NCI-H146 (cell line): ENCODE data around the gene CPZ.

Experiments
- DNase-seq: peaks from one replicate; lab custom pipeline; 2025; lab: John Stamatoyannopoulos, UW

CPZ gene

DNA sequence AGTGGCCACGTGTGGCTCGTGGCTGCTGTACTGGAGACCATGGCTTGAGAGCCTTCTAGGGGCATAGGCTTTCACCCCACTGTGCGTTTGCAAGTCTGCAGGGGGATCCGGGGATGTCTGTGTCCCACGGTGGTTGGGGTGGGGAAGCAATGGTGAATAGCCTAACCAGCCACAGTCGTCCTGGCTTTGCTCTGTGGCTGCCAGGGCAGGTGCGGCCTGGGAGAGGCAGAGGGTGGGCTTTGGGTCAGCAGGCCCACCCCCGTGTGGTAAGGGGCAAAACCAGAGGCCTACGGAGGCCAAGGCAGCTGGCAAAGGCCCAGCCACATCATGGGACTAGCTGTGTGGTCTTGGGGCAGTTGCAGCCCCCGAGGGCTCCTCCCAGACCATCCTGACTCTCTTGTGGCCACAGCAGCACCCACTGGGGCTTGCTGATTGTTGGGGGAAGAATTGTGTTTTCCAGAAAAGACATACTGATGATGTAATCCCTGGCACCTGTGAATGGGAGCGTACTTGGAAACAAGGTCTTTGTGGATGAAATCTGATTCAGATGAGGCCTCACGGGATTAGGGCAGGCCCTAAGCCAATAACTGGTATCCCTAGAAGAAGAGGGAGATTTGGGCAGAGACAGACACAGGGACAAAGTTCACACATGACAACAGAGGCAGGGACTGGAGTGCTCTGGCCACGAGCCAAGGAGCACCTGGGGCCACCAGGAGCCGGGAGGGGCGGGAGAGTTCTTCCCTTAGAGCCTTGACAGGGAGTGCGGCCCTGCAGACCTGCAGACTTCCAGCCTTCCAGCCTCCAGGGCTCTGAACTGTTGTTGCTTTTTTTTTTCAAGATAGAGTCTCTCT, 2.9 kb downstream of the CPZ start:
- DNase-seq = no peak

DNA sequence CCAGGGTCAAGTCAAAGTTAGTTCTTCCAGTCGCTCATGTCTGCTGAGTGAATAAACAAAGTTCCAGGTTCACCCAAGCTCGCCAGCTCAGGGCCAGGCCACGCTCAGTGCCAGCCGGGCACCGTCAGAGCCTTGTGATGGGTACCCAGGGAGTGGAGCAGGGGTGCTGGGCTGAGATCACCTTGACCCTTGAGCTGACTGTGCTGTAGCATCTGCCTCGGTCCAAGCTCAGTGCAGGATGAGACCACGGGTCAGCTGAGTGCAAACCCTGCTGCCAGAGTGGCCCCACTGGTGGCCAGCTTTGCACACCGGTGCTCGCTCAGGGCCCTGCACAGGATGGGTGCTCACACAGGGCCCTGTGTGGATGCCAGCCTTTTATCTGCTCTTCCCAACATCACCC, 4.3 kb downstream of the CPZ start:
- no peak for DNase-seq

DNA sequence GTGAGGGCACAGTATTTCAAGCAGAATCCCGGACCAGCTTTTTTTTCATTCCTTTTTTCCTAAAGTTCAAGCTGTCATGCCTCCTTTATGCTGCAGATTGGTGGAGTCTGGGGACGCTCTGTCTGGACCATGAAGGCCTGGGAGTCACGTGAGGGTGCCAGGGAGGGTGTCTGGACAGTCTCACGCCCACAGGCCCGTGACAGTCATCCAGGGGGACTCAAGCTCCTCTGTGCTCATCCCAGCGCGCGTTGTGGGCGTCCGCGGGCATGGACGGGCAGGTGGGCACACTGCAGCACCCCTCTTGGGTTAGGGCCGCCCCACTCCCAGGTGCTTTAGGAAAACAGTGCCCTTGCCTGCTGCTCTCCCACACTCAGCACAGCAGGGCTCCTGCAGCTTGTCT, 4.8 kb downstream of the CPZ start:
- no peak for DNase-seq

DNA sequence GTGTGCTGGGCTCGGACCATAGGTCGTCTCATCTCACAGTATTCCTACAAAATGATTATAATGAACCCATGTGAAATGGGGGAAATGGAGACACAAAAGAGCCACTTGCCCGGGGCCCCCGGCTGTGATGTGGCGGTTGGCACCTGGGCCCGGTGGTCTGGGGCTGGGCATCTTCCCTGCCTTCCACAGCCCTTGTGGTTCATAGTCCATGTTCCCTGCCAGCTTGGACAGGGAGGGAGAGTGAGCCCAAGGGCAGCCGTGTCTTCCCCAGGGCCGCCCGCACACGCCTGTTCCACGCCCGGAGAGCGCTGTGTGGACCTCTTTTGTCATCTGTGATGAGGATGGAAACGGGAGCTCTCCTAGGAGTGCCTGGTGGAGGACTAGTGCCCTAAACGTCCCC, 5.2 kb downstream of the CPZ start:
- DNase-seq = no peak

DNA sequence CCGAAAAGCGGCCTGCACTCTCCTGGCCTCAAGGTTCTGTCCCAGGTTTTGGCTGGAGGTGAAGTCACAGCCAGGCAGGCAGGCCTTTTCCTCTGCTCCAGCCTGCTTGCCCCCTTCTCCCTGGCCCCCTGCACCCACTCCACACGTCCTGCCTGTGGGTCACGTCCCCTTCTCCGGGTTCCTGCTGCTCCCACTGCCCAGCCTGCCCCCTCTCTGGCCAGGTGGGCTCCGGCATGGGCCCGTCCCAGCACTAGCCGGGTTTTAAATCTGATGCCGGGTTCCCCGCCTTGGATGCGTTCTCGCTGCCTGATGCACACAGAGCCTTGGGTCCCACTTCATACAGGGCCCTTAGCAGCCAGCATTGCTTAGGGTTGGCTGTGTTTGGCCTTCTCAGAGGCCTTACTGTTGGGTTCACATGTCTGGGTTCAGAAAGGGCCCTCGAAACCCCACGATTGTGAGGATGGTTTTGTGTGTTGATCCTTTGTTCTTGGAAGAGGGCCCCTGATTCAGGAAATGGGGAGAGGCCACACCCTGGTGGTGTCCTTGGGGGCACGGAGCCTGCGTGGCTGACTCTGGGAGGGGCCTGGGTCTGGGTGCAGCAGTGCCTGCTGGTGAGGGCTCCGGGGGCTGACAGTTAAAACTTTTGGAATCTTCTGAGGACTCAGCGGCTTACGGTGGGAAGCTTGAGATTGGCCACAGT, 6.0 kb downstream of the CPZ start:
- DNase-seq = no peak

DNA sequence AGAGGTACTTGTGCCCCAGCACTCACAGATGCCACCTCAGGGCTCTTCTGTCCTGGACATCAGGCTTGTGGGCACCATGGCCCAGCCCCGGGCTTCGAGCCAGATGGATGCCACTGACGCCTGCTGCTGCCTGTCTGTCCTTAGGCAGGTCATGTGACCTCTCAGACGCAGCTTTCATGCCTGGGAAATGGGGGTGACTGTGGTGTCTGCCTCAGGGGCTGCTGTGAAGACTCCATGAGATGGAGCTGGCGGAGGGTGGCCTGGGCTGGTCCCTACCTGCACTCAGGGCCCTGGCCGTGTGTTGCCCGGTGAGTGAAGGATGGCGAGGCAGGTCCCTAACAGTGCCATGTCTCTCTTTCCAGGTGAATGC, 6.5 kb downstream of the CPZ start:
- DNase-seq = no peak

DNA sequence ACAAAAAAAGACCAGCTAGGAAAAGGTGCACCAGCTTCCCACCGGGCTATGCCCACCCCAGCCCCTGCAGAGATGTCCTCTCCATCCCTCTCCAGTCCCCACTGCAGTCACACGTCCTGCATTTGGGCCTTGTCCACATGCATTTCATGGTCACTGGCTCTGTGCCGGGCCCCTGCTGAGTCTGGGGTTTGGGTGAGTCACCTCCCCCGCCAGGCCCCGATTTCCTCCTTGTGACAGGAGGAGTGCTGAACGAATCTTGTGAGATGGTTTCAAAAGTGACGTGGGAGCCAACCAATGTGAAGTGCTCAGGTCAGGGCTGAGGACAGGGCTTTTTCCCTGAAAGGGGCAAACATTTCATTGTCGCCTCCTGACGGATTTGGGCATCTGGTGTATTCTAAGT, 7.1 kb downstream of the CPZ start:
- DNase-seq = no peak

DNA sequence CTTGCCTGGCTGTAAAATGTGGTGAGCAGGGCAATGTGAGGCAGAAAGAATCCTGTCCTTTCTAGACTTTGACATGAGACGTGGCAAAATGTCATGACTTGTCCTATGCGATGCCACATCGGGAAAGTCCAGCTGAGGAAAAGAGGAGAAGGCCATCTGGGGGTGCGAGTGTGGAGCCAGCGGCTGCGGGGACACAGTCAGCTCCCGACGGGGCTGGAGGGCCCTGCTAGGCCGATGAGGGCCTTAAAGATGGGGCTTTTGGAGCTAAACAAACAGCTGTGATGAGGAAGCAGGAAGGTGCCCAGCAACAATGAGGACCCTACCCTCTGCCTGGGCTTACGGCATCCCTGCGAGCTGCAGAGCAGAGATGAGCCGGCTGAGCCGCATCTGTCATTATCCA, 7.7 kb downstream of the CPZ start:
- no peak for DNase-seq

DNA sequence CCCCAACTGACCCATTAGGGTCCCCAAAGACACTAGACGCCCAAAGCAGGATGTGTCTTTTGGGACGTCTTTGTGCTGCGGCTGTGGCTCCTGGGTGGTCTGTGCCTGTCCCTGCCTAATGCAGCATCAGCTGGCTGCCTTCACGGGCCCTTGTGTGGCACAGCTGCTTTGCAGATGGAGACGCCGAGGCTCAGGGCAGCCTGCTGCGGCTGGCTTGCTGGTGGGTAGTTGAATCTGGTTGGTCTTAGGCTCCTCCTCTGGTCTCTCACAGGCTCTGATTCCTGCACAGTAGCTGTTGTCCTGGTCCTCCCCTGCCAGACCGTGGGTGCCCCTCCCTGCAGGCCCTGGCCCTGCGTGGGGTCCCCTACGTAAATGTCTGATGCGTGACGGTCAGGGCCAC, 8.1 kb downstream of the CPZ start:
- no peak for DNase-seq

DNA sequence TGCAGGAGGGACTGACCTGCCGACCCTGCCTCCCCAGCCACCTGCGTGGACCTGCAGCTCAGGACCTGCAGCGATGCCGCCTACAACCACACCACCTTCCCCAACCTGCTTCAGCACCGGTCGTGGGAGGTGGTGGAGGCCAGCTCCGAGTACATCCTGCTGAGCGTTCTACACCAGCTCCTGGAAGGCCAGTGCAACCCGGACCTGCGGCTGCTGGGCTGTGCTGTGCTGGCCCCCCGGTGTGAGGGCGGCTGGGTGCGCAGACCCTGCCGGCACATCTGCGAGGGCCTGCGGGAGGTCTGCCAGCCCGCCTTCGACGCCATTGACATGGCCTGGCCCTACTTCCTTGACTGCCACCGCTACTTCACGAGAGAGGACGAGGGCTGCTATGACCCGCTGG, 8.5 kb downstream of the CPZ start:
- DNase-seq = no peak

DNA sequence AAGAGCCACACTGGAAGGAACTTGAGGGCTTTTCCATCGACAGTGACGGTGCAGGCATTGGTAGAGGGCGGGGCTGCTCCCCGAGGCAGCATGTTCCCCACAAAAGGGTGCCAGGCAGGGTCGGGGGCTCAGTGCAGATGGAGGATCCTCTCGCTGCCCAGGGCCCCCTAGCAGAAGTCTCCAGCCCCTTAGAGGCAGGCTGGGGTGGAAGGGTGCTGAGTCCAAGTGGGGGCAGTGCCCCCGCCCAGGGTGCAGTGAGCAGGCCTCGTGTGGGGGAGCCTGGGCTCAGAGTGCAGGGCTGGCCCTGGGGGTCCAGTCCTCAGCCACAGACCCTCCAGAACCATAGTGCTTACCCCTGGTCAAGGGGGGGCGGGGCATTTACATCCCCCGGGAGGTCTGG, 9.0 kb downstream of the CPZ start:
- no peak for DNase-seq

DNA sequence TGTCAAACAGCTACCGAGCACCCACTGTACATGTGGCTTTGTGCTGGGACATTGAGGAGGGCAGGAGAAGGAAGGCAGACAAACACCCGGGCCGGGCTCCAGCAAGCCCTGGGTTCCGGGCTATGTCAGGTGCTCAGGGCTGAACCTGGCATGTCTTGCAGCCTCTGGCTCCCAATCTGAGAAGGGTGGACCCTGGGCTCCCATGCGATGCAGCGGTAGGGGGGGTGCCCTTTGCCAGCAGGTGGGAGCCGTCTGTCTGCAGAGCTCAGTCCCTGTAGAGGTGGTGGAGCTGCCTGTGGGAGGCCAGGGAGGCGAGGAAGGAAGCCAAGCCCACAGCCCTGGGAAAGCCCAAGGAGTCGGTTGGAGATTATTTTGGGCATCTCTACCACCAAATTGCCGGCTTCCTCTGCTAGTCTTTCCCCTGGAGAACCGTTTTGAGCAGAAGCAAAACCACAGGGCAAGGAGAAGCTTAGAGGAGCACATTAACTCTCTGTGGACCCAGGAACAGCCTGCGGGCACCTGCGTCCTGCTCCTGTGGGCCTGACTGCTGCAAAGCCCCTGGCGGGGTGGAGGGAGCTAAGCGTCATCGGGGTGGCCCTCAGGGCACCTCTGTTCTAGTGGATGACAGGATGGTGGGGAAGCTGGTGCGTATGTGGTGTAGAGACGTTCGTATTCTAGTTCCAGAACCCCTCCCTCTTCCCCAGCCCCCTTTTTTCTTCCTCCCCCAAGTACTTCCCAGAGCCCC, 10.3 kb downstream of the CPZ start:
- no peak for DNase-seq

DNA sequence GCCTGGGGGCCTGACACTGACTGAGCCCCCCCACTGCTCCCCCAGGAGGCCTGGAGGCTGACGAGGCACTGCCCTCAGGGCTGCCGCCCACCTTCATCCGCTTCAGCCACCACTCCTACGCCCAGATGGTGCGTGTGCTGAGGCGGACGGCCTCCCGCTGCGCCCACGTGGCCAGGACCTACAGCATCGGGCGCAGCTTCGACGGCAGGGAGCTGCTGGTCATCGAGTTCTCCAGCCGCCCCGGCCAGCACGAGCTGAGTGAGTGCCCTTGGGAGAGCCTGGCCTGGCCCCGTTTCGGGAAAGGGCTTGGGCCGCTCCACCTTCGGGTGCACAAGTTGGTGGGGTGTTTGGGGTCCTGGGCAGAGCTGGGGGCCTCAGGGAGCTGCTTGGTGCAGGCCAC, 11.4 kb downstream of the CPZ start:
- DNase-seq = no peak

DNA sequence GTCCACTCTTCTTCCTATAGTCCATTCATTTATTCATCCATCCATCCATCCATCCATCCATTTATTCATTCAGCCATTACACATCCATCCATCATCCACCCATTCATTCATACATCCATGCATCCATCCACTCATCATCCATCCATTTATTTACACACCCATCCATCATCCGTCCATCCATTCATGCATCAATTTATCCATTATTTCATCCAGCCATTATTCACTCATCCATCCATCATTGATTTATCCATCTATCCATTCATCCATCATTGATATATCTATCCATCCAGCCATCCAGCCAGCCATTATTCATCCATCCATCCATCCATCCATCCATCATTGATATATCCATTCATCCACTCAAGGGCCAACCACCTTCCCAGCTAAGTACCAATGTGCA, 12.7 kb downstream of the CPZ start:
- no peak for DNase-seq

DNA sequence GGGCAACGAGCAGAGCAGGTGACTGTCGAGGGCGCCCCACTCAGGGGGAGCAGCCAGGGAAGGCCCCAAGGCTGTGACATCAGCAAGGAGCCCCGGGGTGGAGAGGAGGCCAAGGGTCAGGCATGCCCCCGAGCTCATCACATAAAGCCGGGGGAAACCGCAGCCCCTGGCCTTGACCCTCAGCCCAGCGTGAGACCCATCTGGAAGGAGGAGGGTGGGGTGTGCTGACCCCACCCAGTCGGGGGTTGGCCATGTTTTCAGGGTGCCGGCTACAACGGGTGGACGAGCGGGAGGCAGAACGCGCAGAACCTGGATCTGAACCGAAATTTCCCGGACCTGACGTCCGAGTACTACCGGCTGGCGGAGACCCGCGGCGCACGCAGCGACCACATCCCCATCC, 13.9 kb downstream of the CPZ start:
- DNase-seq = no peak

DNA sequence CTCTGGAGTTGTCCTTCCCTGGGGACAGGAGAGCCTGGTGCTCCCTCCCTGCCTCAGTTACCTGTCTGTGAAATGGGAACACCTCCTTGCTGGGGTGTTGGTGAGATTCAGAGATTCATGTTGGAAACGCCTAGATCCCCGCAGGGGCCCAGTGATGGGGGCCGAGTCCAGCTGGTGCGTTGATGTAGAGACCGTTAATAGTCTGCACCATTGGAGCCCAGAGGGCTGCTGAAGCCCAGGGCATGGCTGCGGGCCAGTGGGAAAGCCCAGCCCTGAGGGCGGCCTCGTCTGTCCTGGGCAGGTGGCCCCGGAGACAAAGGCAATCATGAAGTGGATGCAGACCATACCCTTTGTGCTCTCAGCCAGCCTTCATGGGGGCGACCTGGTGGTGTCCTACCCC, 14.4 kb downstream of the CPZ start:
- DNase-seq = no peak

DNA sequence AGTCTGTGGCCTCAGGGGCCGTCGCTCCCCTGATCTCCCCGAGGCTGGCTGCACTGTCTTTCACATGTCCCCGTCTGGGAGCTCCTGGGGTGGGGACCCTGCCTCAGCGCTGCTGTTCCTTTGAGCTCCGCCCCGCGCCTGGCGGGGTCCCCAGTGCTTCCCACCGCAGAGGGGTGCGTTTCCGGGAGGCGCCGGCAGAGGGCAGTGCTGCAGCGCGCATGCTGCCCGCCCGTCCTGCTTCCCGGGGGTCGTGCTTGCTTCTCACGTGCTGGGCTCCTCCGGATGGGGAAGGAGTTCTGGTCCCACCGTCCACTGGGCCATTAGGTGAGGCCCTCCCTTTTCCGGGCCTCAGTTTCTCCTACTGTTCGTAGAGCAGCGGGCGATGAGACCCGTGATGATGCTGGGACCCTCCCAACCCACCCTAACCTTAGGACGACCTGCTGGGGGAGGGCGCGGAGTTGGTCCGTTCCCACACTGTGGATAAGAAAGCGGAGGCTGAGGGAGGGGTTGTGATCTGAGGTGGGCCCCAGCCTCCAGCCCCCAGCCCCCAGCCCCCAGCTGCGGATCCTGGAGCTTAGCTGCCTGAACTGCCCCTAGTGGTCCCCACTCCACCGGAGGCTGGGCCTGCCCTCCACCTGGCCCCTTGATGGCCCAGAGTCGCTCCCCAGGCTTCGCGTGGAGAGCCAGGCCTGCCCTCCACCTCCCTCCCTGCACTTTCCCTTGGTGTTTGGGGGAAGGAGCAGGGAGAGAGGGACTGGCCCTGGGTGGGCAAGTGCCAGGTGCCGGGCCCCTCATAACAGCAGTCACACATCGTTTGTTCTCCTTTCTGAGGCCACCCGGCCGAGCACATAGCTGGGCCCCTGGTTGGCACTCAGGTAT, 15.3 kb downstream of the CPZ start:
- DNase-seq = peak; percentile 14

DNA sequence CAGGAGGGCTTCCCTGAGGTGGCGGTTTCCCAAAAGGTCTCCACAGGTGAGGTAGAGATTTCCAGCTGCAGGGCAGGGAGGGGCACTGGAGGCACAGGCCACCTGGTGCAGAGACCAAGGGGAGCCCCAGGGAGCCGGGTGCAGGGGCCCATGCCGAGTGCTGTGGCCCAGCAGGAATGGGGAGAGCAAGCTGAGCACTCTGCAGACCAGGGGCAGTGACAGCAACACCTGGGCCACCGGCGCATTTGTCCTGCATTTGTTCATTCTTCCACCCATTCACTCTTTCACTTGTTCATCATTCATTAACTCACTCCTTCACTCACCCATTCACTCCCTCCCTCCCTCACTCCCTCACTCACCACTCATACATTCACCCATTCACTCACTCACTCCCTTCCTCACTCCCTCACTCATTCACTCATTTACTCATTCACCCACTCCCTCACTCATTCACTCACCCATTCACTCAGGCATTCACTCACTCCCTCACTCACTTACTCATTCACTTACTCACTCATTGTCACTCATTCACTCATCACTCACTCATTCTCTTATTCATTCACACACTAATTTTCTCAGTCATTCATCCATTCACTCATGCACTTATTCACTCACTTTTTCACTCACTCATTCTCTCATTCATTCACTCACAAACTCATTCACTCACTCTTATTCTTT, 16.3 kb downstream of the CPZ start:
- no peak for DNase-seq

DNA sequence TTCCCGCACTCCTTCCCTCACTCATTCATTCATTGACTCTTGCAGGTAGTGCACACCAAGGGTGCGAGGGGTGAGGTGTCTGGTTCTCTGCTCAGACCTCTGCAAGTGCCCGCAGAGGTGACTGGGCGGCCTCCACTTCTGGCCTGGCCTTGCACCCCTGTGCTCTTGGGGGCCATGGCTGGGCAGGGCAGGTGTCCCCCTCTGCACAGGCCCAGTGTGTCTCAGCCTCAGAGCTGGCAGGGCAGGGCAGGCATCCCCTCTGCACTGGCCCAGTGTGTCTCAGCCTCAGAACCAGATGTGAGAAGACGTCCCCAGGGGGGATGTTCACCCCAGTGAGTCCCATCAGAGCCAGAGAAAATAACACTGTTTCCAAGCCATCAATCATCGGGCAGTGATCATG, 16.8 kb downstream of the CPZ start:
- DNase-seq = no peak

DNA sequence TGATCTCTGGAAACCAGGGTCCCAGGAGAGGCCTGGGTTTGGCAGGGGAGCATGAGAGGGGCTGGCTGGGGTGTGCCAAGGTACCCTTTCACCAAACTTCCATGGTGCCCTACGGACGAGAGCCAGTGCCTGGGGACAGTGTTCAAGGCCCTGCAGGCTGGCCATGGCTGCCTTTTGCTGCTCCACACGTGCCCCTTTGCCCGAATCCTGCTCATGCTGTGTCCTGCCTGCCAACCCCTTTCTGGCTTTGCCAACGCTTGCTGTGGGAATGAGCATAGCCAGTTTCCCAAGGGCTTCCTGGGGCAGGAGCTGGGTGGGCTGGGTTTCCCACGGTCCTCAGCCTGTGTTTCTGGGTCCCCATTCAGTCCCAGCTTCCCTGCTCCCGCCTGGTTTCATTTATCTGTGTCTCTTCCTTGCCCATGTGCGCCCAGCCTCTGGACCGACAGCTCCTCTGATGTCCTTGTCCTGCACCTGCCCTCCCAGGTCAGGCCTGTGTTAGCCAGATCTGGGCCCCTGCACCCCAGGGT, 17.3 kb downstream of the CPZ start:
- DNase-seq = no peak

DNA sequence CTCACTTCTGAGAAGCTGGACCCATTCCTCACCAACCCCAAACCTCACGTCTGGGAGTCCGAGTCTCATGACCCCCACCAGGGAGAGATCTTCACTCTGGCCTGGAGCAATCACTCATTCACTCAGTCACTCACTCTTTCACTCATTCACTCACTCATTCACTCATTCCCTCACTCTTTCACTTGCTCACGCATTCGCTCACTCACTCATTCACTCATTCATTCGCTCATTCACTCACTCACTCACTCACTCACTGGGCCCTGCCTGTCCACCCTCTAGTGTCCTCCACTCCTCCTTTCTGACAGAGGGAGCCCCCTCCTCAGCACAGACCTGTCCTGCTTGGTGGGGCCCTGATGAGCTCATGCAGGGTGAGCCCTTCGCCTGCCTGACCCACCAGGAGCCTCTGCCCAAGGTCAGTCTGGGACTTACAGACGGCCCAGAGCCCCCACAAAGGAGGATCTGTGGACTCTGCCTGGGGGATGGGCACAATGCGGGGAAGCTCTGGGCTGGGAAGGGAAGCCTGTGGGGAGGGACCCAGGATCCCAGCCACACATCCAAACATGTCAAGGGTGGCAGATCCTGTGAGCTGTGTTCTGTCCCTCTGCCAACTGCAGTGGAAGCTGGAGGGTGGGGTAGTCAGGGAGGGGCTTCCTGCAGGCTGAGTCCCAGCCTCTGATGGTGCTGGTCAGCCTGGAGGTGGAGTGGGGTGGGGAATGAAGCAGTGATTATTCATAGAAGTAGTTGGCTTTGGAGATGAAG, 18.5 kb downstream of the CPZ start:
- no peak for DNase-seq
